NCI-H1105 (cell line): ENCODE results near the gene IVNS1ABP.
"Not testable (repeated sequence)": the region's sequence is repeated elsewhere in the genome, so short reads cannot be mapped to it uniquely, and the experiment has no call there.

Experiments
- DNase-seq: peaks from one replicate; lab custom pipeline; 2025; lab: John Stamatoyannopoulos, UW

IVNS1ABP gene

DNA sequence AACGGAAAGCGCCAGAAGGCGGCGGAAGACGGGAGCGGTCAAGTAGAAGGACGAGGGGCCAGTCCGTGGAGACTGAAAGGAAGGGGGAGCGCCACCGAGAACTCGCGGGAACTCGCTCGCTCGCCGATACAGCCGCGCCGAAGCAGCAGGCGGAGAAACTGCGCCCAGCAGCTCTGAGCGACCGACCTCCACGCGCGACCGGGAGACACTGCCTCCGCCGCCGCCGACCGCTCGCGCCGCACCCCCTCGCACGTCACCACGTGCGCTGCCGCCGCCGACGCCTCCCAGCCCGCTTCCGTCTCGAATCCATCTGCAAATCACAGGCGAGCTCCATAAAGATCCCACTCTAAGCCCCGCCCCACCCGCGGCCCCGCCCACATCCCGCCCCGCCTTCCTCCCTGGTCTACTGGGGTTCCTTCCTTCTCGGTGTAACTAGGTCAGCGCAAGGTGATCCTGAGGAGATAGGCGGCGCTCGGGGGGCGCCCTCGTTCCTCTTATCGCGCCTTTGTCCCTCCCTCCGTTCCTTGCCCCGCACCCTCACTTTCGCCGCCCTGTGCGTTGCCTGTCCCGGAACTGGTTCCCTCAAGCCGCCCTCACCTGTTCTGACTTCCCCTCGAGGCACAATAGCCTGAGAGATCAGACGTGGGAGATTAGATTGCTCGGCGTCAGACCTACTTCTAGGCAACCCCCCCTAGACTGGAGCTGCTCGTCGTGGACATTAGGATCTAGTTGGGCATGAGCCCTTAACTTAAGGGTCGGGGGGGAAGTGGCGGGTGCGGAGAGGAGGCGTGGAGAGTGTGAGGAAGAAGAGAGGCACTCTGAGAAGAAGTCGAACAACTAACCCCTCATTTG is at the start of gene IVNS1ABP:
TSS of gene IVNS1ABP (minus strand) at position 210 of the 852 bp plus-strand sequence. CDS start 7,750 bp downstream, outside the sequence.
- DNase-seq = peak; percentile 97

DNA sequence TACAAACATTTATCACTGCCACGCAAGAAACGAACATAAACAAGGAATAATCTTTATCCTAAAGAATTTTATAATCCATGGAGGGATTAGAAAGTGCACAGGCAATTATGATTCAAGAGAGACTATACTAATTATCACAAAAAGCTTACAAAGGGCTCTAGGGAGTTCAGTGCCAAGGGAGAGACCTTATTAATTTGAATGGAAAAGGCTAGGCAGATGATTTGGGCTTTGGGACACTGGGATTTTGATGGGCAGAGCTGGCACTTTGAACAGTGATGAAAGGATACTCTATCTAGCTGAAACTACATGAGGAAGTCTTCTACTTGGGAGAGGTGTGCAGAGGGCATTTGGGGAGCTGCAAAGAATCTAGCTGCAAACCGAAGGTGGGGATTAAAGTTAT is 48.9 kb upstream of the IVNS1ABP start:
- no peak for DNase-seq

GRCh38 chr1:185364528-185364927 is 47.5 kb upstream of the IVNS1ABP start:
- DNase-seq = not testable (repeated sequence)

GRCh38 chr1:185363205-185363604 is 46.2 kb upstream of the IVNS1ABP start:
- no peak for DNase-seq

GRCh38 chr1:185360714-185361113 is 43.7 kb upstream of the IVNS1ABP start:
- DNase-seq = no peak

- no peak for DNase-seq
These were observed 41.9 kb upstream of the IVNS1ABP start for GRCh38 chr1:185358957-185359356.

DNA sequence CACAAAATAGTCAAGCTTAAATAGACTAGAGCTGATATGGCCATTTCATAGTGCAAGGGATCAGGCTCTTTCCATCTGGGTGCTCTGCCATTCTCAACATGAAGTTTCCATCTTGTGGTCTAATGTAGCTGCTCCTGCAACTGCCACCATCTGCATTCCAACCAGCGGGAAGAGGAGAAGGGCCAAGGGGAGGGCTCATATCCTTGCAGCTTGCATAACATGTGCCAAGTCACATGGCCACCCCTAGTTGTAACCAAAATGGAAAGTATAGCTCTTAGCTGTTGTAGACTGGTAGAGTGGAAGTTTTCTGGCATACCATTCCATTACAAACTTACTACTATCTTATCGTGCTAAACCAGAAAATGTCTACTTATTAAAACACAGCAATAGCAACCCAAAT is 38.9 kb upstream of the IVNS1ABP start:
- DNase-seq = no peak

- DNase-seq = no peak
These were observed 36.1 kb upstream of the IVNS1ABP start for GRCh38 chr1:185353124-185353523.

GRCh38 chr1:185351734-185352466 is 34.9 kb upstream of the IVNS1ABP start:
- DNase-seq = no peak

GRCh38 chr1:185350027-185350442 is 33.0 kb upstream of the IVNS1ABP start:
- no peak for DNase-seq

DNA sequence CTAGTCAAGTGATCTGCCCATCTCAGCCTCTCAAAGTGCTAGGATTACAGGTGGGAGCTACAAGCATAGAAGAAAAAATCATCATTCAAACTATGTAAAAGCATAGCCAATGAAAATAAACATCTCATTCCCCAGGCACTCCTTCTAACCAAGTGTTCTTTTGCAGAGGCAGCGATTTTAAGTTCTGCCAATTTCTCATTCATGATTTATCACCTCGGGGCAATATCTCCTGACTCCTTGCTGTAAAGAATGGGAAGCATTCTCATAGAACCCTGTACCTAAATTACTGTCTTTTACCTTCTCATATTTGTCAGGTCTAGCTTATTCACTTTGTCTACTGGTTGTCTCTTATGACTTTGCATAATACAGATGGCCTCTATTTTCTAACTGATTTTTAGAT is 32.5 kb upstream of the IVNS1ABP start:
- DNase-seq = no peak

DNA sequence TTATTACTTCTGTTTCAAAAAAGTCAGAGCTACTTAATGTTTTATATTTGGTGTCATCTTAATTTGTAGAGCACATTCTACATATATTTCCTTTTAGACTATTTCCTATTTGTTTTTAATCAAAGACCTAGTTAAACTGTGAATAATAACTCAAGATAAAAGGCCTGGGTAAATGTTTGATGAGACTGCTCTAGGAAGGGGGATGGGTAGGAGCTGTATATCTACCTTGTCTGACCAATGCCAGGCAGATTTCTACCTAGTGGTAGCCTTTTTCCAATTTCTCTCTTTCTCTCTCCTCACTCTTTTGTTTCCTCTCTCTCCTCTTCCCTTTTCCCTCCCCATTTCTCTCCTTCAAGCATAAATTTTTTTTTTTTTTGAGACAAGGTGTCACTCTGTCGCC is 31.9 kb upstream of the IVNS1ABP start:
- no peak for DNase-seq

- DNase-seq = no peak
These were observed 31.3 kb upstream of the IVNS1ABP start for GRCh38 chr1:185348296-185348695.

GRCh38 chr1:185345913-185346720 is 29.1 kb upstream of the IVNS1ABP start:
- DNase-seq = no peak

DNA sequence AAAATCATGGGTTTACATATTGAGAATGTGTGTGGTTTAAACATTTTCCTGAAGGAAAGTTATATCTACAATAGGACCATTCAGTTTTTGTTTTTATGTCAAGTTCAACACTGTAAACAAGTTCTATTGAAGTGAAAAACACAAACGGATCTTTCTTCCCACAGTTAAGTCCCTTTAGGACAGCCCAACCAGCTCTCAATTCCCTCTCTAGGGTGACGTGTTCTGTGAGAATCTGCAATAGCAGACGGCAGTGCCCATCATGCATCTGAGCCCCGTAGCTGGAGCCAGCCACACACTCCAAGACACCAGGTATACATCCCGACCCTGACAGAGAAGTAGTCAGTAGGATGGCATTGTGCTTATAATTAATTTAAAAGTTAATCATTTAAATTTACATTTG is 26.3 kb upstream of the IVNS1ABP start:
- DNase-seq = no peak

- no peak for DNase-seq
These were observed 25.7 kb upstream of the IVNS1ABP start for GRCh38 chr1:185342672-185343259.

GRCh38 chr1:185342017-185342416 is 25.0 kb upstream of the IVNS1ABP start:
- DNase-seq = no peak

GRCh38 chr1:185341196-185341781 is 24.2 kb upstream of the IVNS1ABP start:
- no peak for DNase-seq

DNA sequence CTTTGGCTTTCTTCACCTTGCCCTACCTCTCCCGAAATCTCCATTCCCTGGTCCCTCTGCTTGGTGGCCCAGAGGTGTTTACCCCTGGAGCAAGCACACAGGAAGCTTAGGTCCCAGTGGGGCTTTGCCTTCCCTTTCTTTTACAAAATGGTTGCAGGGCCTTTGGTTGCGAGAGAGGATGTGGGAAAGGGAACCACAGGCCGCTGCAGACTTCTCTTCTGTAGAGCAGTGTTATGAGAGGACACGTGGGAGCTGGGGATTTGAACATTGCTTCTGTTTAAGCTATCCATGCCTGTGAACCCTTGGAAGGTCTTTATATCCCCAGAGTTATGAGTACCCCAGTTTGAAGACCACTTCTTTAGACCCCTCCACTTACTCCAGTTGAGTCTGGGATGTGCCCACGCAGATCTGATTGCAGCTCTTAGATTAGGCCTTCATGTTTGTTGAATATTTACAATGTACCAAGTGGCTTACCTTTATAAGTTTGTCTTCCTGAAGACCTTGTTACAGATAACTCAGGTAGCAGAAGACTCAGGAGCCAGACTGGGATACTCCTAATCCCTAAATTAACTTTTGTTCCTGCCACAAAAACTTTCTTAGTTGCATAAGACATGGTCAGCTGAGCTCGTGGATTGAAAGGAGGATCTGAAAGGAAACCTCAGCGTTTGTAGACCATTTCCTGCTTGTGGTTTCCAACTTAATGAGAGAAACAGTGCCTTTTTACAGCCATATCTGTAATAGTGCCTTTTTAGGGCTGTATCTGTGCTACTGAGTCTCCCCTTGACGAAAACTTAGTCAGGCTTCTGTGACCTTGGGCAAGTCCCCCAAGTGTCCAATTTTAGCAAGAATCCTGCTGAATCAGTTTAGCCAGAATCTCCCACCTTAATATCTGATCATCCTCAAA is 21.9 kb upstream of the IVNS1ABP start:
- no peak for DNase-seq

- DNase-seq = no peak
These were observed 20.2 kb upstream of the IVNS1ABP start for GRCh38 chr1:185337246-185337645.

- no peak for DNase-seq
These were observed 17.1 kb upstream of the IVNS1ABP start for GRCh38 chr1:185334182-185334581.
